22Rv1 (cell line): ENCODE measurements around the gene SS18L1.

Experiments used
- H3K27ac ChIP-seq: fragments of 450-650 bp; 2 replicates; pipeline ENCODE4 v1.5.1; 2017
- CTCF ChIP-seq: fragments of 450-650 bp; IDR thresholded peaks from 2 replicates; pipeline ENCODE4 v1.5.1; 2017; ENCODE audit warnings: mild to moderate bottlenecking
- ZFX ChIP-seq: fragments of 450-650 bp; IDR thresholded peaks from 2 replicates; pipeline ENCODE4 v1.6.1; 2017; ENCODE audit warnings: antibody characterized with exemption, borderline replicate concordance

SS18L1 gene

DNA sequence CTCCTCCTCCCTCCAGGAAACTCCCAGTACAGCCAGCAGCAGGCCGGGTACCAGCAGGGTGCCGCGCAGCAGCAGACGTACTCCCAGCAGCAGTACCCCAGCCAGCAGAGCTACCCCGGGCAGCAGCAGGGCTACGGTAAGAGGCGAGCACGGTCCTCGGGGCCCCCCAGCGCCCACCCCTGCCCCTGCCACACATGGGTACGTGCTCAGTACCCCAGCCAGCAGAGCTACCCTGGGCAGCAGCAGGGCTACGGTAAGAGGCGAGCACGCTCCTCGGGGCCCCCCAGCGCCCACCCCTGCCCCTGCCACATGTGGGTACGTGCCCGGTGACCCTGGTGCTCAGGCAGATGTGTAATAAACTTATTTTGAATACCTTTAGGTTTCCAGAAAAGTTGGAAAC, 29.1 kb downstream of the SS18L1 start:
- no peak overlapping the region for H3K27ac ChIP-seq
- no peak for TF ChIP-seq CTCF

DNA sequence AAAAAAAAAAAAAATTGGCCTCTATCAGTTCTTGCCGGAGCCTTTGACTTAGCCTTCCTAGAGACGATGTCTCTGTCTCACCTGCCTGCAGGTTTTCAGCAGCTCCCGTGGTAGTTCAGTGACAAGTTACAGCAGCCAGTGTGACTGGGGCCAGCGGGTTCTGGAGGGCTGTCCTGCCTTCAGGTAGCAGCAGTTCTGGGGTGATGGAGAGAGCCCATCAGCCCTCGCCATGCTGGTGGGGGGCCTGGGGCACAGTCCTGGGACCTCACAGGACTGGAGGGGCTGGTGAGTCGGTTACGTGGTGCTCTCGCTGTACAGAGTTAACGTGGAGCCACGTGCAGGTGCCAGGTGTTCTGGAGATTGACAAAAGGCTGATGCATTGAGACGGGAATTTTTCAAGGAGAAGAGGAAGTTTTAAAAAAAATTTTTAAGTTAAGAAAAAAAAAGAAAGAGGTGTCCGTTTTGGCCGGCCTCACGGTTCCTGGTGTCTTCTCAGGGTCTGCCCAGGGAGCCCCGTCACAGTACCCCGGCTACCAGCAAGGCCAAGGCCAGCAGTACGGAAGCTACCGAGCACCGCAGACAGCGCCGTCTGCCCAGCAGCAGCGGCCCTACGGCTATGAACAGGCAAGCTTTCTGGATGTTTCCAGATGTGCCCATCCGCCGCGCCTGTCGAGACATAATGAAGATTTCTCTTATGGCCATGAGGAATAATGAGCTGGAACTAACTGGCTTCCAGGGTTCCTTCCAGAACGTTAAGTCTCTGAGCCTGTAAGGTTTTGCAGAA, 30.6 kb downstream of the SS18L1 start:
- no peak for TF ChIP-seq CTCF
- no peak for TF ChIP-seq ZFX
- no peak overlapping the region for H3K27ac ChIP-seq

GRCh38 chr20:62174870-62175624, 31.5 kb downstream of the SS18L1 start:
- H3K27ac ChIP-seq: no peak overlapping the region
- TF ChIP-seq ZFX (no peak), CTCF (no peak)

- H3K27ac ChIP-seq: no peak overlapping the region
- no peak for TF ChIP-seq CTCF
- no peak for TF ChIP-seq ZFX
Measured at GRCh38 chr20:62175711-62176110, 32.1 kb downstream of the SS18L1 start.

DNA sequence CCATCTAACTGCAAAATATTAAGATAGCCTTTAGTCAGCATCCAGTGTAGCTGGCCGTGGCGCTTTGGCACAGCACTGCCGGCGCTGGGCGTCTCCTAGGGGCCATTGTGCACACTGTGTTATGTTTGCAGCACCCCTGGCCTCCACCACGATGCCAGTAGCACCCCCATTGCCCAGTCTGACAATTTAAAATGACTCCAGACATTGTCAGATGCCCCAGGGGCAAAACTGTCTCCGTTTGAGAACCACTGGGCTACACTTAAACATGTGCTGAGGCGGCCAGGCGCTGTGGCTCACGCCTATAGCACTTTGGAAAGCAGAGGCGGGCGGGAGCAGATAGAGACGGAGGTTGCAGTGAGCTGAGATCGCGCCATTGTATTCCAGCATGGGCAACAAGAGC, 33.3 kb downstream of the SS18L1 start:
- TF ChIP-seq ZFX (no peak), CTCF (no peak)

DNA sequence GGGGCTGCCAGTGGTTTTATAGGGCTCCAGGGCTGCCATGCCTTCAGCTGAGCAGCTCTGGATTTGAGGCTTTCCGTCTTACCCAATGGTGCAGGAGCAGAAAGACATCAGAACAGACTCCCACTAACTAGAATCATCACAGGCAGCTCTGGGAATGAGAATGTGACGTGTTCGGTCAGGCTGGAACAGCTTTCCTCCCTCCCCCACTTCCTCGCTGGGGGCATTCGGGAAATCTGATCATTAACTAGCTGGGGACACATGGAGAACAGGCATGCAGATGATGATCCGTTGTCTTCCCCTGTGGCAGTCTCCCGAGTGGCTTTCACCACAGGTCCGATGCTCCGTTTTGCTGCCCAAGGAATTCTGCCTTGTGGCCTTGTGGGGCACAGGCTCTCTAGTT, 33.7 kb downstream of the SS18L1 start:
- no peak for TF ChIP-seq CTCF
- TF ChIP-seq ZFX: no peak
- no peak overlapping the region for H3K27ac ChIP-seq

More for the DNA sequence above, 33.3 kb downstream of the SS18L1 start:
- no peak overlapping the region for H3K27ac ChIP-seq
